Omental fat pad (tissue), 4 donors: ENCODE results near the gene RCOR2. TPM values are rescaled to one million over a fixed set of nuclear protein-coding genes. Genes with fewer than 3 reads are reported as not detected.

Experiments used
- ATAC-seq: fragments of 150-250 bp; one replicate; pipeline ENCODE4 v1.9.1; 2016; ENCODE audit warnings: mild to moderate bottlenecking, moderate library complexity; ENCODE audit not compliant: low FRiP score
- DNase-seq: peaks from one replicate; pipeline ENCODE4 v3.0.0-alpha.2; 2019; ENCODE audit warnings: low spot score
- total RNA-seq, 4 donors: library from RNA; depleted of rRNA; stranded (reverse); fragments of >200 nt; gene quantifications; one replicate each; pipeline ENCODE4 v1.1.0, GENCODE V29; 2016
- TF ChIP-seq, protein P1 (sequence below), 3 donors: fragments of 450-650 bp; IDR thresholded peaks; one replicate each; pipeline ENCODE4 v1.5.1; 2016 to 2017; ENCODE audit warnings: antibody characterized with exemption in 3 of 3, mild to moderate bottlenecking in 3 of 3, moderate library complexity in 2 of 3

RCOR2 gene
- total RNA-seq, 4 donors from 2014 or later, result 0.32 TPM; not detected in 3

GRCh38 chr11:63896071-63896470, 20.9 kb downstream of the RCOR2 start:
- ATAC-seq (no peak), DNase-seq (no peak)
- TF ChIP-seq, protein P1, sequence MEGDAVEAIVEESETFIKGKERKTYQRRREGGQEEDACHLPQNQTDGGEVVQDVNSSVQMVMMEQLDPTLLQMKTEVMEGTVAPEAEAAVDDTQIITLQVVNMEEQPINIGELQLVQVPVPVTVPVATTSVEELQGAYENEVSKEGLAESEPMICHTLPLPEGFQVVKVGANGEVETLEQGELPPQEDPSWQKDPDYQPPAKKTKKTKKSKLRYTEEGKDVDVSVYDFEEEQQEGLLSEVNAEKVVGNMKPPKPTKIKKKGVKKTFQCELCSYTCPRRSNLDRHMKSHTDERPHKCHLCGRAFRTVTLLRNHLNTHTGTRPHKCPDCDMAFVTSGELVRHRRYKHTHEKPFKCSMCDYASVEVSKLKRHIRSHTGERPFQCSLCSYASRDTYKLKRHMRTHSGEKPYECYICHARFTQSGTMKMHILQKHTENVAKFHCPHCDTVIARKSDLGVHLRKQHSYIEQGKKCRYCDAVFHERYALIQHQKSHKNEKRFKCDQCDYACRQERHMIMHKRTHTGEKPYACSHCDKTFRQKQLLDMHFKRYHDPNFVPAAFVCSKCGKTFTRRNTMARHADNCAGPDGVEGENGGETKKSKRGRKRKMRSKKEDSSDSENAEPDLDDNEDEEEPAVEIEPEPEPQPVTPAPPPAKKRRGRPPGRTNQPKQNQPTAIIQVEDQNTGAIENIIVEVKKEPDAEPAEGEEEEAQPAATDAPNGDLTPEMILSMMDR (IDR thresholded peaks at IDR 0.05), result no peak

- TF ChIP-seq, protein P1 (IDR thresholded peaks at IDR 0.05), result no peak
- no peak for ATAC-seq
Measured at GRCh38 chr11:63893355-63893754, 23.6 kb downstream of the RCOR2 start.

GRCh38 chr11:63892228-63892627, 24.7 kb downstream of the RCOR2 start:
- TF ChIP-seq, protein P1 (IDR thresholded peaks at IDR 0.05), result no peak
- no peak for DNase-seq
- ATAC-seq, result no peak

More at GRCh38 chr11:63893355-63893754, 23.6 kb downstream of the RCOR2 start:
- no peak for DNase-seq

DNA sequence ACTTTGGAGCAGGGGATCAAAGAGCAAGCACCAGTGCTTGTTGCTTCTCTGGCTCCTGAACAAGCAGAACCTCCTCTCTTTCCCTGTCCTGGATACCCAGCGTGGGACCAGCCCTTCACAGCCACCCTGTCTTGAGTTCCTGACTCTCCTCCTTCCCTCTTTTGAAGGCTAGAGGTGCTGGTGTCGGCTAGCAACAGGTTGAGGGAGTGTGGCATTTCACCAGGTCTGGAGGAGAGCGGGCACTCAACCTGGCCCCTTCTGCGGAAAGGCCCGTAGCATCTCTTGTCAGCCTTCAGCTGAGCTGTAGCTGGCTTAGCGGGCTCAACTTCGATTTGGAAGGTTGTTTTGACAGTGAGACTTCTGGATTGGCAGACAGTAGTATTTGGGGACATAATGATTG, 26.6 kb downstream of the RCOR2 start:
- DNase-seq, result no peak
- TF ChIP-seq, protein P1 (IDR thresholded peaks at IDR 0.05), result no peak
- no peak for ATAC-seq

GRCh38 chr11:63889344-63889743, 27.6 kb downstream of the RCOR2 start:
- TF ChIP-seq, protein P1 (IDR thresholded peaks at IDR 0.05), result no peak
- ATAC-seq, result no peak

DNA sequence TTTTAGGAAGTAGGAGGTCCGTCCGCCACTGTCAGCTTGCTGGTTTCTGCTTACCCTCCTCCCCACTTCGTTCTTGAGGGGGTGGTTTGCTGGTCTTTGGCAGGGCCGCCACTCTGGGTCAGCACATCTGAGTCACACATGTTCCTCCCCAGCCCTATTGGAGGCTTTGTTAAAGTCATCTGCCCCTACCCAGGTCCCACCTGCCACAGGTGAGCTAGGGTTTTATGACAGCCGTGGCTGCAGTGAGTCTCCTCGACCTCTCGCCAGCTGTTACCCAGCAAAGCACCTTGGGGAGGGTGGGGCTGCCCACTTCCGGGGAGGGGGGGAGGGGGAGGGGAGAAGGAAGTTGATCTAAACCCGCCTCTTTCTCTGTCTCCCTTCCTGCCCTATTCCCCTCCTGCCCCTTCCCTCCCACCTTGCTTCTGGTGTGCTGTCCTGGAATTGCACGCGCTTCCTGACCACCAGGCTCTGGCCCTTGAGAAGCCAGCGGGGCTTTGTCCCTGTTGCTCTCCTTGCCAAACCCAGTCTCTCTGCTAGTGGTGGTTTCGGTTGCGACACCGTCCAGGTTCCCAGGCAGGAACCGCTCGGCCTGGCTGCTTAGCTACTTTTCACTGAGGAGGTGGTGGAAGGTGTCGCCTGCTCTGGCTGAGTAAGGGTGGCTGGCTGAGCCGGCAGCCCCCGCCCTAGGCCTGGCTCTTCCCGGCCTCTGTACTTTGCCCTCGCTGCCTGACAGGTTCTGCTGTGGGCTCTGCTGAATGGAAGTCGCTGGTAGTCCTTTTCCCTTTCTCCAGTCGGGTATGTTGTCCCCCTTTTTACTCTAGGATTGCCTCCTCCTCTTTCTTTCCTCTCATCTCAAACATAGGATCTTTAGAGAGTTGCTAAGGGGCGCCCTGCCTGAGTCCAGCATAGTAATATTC, 28.5 kb downstream of the RCOR2 start:
- ATAC-seq (peak; percentile 83), DNase-seq (no peak)
- TF ChIP-seq, protein P1 (IDR thresholded peaks at IDR 0.05), result no peak

More at GRCh38 chr11:63889344-63889743, 27.6 kb downstream of the RCOR2 start:
- DNase-seq, result no peak
